Skeletal muscle tissue (tissue), 4 donors: ENCODE results near the gene UBE2U. TPM values are rescaled to one million over a fixed set of nuclear protein-coding genes. Genes with fewer than 3 reads are reported as not detected.
"Not testable (repeated sequence)": the region's sequence is repeated elsewhere in the genome, so short reads cannot be mapped to it uniquely, and the experiment has no call there.

ENCODE experiments used
- H3K27ac ChIP-seq: one replicate; pipeline ENCODE4 v1.7.0; 2013; ENCODE audit warnings: mild to moderate bottlenecking, low read depth, low read length, inconsistent platforms
- H3K27me3 ChIP-seq, 3 donors: one replicate each; pipeline ENCODE4 v1.7.0; 2013; ENCODE audit warnings: low read length in 3 of 3; ENCODE audit not compliant: control insufficient read depth in 3 of 3, insufficient read depth in 3 of 3
- H3K36me3 ChIP-seq, 3 donors: one replicate each; pipeline ENCODE4 v1.7.0; 2013; ENCODE audit warnings: low read length in 3 of 3; ENCODE audit not compliant: control insufficient read depth in 3 of 3, insufficient read depth in 3 of 3
- H3K4me1 ChIP-seq, 3 donors: one replicate each; pipeline ENCODE4 v1.7.0; 2013; ENCODE audit warnings: low read length in 3 of 3, mild to moderate bottlenecking in 3 of 3; ENCODE audit not compliant: control insufficient read depth in 3 of 3, insufficient read depth in 3 of 3
- H3K4me3 ChIP-seq, 3 donors: one replicate each; pipeline ENCODE4 v1.7.0; 2013; ENCODE audit warnings: low read length in 3 of 3
- H3K9ac ChIP-seq, 3 donors: one replicate each; pipeline ENCODE4 v1.7.0; 2013; ENCODE audit warnings: low read length in 3 of 3, mild to moderate bottlenecking in 3 of 3, moderate library complexity in 2 of 3, low read depth in 1 of 3
- H3K9me3 ChIP-seq, 3 donors: one replicate each; pipeline ENCODE4 v1.7.0; 2013; ENCODE audit warnings: low read length in 3 of 3; ENCODE audit not compliant: control insufficient read depth in 3 of 3
- total RNA-seq: library from RNA; depleted of rRNA; stranded (reverse); fragments of >200 nt; gene quantifications from one replicate; pipeline ENCODE4 v1.2.3, GENCODE V29; 2014
- donor health status: Osteomylitis.

UBE2U gene
- total RNA-seq, 1 donor from 2014 or later, result not detected

DNA sequence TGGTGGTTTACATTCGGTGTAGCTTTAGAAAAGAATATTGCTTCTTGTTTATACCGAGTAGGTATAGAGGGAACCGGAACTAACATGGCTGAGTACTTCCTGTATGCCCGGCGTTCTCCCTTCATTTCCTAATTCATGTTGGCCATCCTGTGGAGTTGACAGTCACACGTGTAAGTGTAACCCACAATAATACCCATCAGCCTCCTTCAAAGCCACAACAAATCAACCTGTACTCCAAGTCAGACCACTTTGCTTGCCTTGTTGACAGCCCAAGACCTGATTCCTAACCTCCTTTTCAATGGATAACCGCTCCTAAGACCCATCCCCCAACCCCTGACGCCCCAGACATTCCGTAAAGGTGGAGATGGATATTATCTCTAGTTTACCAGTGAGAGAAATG, 42.1 kb downstream of the UBE2U start:
- Histone ChIP-seq H3K4me1 (no peaks in the 10 kb centered on the region), H3K27me3 (no peaks in the 10 kb centered on the region), H3K36me3 (no peaks in the 10 kb centered on the region), H3K9ac (no peak overlapping the region), H3K4me3 (no peak overlapping the region), H3K27ac (no peak overlapping the region), H3K9me3 (no peaks in the 10 kb centered on the region)

- no peaks in the 10 kb centered on the region for H3K4me1 ChIP-seq
- no peak overlapping the region for H3K27ac ChIP-seq
- H3K27me3 ChIP-seq, result no peaks in the 10 kb centered on the region
Observed at GRCh38 chr1:64246294-64246917, 43.0 kb downstream of the UBE2U start.

GRCh38 chr1:64248065-64248464, 44.6 kb downstream of the UBE2U start:
- Histone ChIP-seq H3K27ac (no peak overlapping the region), H3K9ac (no peak overlapping the region), H3K4me3 (no peak overlapping the region), H3K36me3 (no peaks in the 10 kb centered on the region), H3K9me3 (no peaks in the 10 kb centered on the region), H3K27me3 (no peaks in the 10 kb centered on the region), H3K4me1 (no peaks in the 10 kb centered on the region)

More at GRCh38 chr1:64246294-64246917, 43.0 kb downstream of the UBE2U start:
- H3K36me3 ChIP-seq, result no peaks in the 10 kb centered on the region
- no peak overlapping the region for H3K9ac ChIP-seq
- H3K4me3 ChIP-seq, result no peak overlapping the region
- H3K9me3 ChIP-seq, result no peaks in the 10 kb centered on the region

DNA sequence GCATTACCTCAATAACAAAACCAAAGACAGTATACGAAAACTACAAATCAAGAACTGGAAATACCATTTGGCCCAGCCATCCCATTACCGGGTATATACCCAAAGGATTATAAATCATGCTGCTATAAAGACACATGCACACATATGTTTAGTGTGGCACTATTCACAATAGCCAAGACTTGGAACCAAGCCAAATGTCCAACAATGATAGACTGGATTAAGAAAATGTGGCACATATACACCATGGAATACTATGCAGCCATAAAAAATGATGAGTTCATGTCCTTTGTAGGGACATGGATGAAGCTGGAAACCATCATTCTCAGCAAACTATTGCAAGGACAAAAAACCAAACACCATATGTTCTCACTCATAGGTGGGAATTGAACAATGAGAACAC, 47.0 kb downstream of the UBE2U start:
- not testable (repeated sequence) for H3K36me3 ChIP-seq, H3K27me3 ChIP-seq, H3K4me1 ChIP-seq, H3K9ac ChIP-seq, H3K27ac ChIP-seq, H3K9me3 ChIP-seq, H3K4me3 ChIP-seq

DNA sequence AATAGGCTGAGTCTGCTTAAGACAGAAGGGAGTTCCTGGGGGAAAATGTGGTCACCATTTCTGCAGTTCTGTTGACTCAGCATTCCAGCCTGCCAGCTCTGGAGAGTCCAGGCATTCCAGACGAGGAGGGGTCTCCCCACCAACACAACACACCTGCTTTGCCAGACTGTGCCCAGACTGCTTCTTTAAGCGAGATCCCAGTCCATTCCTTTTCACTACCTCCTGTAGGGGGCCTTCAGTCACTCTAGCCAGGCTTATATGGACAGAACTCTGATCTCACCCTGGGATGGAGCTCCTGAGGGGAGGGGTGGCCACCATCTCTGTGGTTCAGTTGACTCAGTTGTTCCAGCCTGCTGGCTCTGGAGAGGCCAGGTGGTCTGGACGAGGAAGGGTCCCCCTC, 48.5 kb downstream of the UBE2U start:
- no peaks in the 10 kb centered on the region for H3K36me3 ChIP-seq
- no peaks in the 10 kb centered on the region for H3K9me3 ChIP-seq
- H3K27ac ChIP-seq, result no peak overlapping the region
- H3K9ac ChIP-seq, result no peak overlapping the region
- no peaks in the 10 kb centered on the region for H3K27me3 ChIP-seq
- no peak overlapping the region for H3K4me3 ChIP-seq
- H3K4me1 ChIP-seq, result no peaks in the 10 kb centered on the region

GRCh38 chr1:64257233-64257632, 53.8 kb downstream of the UBE2U start:
- H3K27me3 ChIP-seq, H3K4me3 ChIP-seq, H3K9ac ChIP-seq, H3K4me1 ChIP-seq, H3K27ac ChIP-seq, H3K9me3 ChIP-seq, H3K36me3 ChIP-seq: not testable (repeated sequence)

- H3K9me3 ChIP-seq, H3K27me3 ChIP-seq, H3K4me1 ChIP-seq, H3K9ac ChIP-seq, H3K27ac ChIP-seq, H3K4me3 ChIP-seq, H3K36me3 ChIP-seq: not testable (repeated sequence)
Observed at GRCh38 chr1:64258444-64258843, 55.0 kb downstream of the UBE2U start.

- Histone ChIP-seq H3K36me3 (no peaks in the 10 kb centered on the region), H3K4me1 (no peaks in the 10 kb centered on the region), H3K9ac (no peak overlapping the region), H3K9me3 (no peaks in the 10 kb centered on the region), H3K27ac (no peak overlapping the region), H3K27me3 (no peaks in the 10 kb centered on the region), H3K4me3 (no peak overlapping the region)
Observed at GRCh38 chr1:64263335-64263734, 59.9 kb downstream of the UBE2U start.

DNA sequence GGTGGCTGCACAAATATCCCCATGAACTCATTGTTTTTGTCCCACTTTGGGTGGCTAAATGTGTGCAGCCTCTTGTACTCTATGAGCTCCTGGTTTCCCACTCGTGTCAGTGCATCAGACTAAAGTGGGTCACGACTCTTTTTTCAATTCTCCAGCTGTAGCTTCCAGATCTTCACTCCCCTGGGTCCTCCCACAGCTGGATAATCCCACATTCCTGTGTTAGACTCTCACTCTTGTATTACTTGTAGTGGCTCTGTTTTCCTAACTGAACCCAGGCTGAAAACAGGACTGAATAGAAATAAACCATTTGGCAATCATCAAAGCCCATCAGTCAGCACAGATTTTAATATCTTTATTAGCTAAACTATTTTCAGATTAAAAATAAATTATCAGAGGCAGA, 60.4 kb downstream of the UBE2U start:
- H3K9me3 ChIP-seq, result no peaks in the 10 kb centered on the region
- no peak overlapping the region for H3K9ac ChIP-seq
- H3K4me1 ChIP-seq, result no peaks in the 10 kb centered on the region
- no peak overlapping the region for H3K4me3 ChIP-seq
- H3K27ac ChIP-seq, result no peak overlapping the region
- H3K36me3 ChIP-seq, result no peaks in the 10 kb centered on the region
- H3K27me3 ChIP-seq, result no peaks in the 10 kb centered on the region

DNA sequence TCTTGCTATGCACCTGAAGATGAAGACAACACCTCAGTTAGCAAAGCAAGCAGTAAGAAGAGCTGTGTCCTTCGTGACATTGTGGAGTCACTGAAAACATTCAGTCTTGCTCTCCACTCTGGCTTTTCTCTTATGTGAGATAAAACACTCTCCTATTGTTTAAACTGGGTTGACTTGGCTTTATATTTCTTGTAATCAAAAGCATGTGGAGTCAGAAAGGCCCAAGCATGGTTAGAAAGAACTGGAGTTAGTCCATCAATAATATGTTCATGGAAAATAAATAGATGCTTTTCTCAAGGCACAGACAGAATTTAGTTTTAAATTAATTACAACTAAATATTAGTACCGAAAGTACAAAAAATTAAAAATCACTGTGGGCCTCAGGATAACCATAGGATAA, 61.7 kb downstream of the UBE2U start:
- Histone ChIP-seq H3K27me3 (no peaks in the 10 kb centered on the region), H3K4me3 (no peak overlapping the region), H3K36me3 (no peaks in the 10 kb centered on the region)

GRCh38 chr1:64266991-64267390, 63.6 kb downstream of the UBE2U start:
- no peak overlapping the region for H3K9ac ChIP-seq
- H3K9me3 ChIP-seq, result no peaks in the 10 kb centered on the region

More for the DNA sequence above, 61.7 kb downstream of the UBE2U start:
- H3K9me3 ChIP-seq, result no peaks in the 10 kb centered on the region
- no peak overlapping the region for H3K27ac ChIP-seq
- peaks cover 0 to 2% (median 0%) of the 10 kb centered on the region in 3 donors for H3K4me1 ChIP-seq
- no peak overlapping the region for H3K9ac ChIP-seq

More at GRCh38 chr1:64266991-64267390, 63.6 kb downstream of the UBE2U start:
- H3K4me3 ChIP-seq, result no peak overlapping the region
- no peaks in the 10 kb centered on the region for H3K27me3 ChIP-seq
- no peaks in the 10 kb centered on the region for H3K36me3 ChIP-seq
- H3K27ac ChIP-seq, result no peak overlapping the region
- H3K4me1 ChIP-seq, result peaks cover 0 to 2% (median 0%) of the 10 kb centered on the region in 3 donors
